Gastroesophageal sphincter (tissue), 4 donors: ENCODE results near the gene PIM1. TPM values are rescaled to one million over a fixed set of nuclear protein-coding genes. Genes with fewer than 3 reads are reported as not detected.
A peak's percentile ranks its signal among the peaks of the same experiment; 100 is the strongest.

Experiments used
- ATAC-seq: fragments of 150-250 bp; one replicate; pipeline ENCODE4 v1.9.1; 2016; ENCODE audit warnings: mild to moderate bottlenecking, moderate library complexity
- H3K27ac ChIP-seq, 4 donors: fragments of 200-600 bp; sonication (generic) in 3 of 4; 1 replicate in 3 of 4; 2 replicates in 1 of 4; pipeline ENCODE4 v1.5.1; 2016 to 2019
- H3K27me3 ChIP-seq: fragments of 200-600 bp; sonication (generic); one replicate; pipeline ENCODE4 v1.5.1; 2019
- H3K36me3 ChIP-seq, 2 donors: fragments of 200-600 bp; sonication (generic); one replicate each; pipeline ENCODE4 v1.5.1; 2019; ENCODE audit warnings: control low read depth in 1 of 2
- H3K4me1 ChIP-seq, 3 donors: fragments of 200-600 bp; sonication (generic); 1 replicate in 2 of 3; 2 replicates in 1 of 3; pipeline ENCODE4 v1.5.1; 2016 to 2019; ENCODE audit warnings: control low read depth in 2 of 3
- H3K4me3 ChIP-seq, 2 donors: fragments of 200-600 bp; sonication (generic); one replicate each; pipeline ENCODE4 v1.5.1; 2019; ENCODE audit warnings: mild to moderate bottlenecking in 1 of 2, moderate library complexity in 1 of 2
- H3K9me3 ChIP-seq, 3 donors: fragments of 200-600 bp; sonication (generic); one replicate each; pipeline ENCODE4 v1.5.1; 2017 to 2019; ENCODE audit warnings: control low read depth in 2 of 3
- CTCF ChIP-seq, 4 experiments: fragments of 200-600 bp in 2 of 4; fragments of 450-650 bp in 2 of 4; sonication (generic) in 1 of 4; IDR thresholded peaks; one replicate each; pipeline ENCODE4 v1.5.1; 2017 to 2019; ENCODE audit warnings: antibody characterized with exemption in 4 of 4, mild to moderate bottlenecking in 2 of 4, moderate library complexity in 2 of 4
- EP300 ChIP-seq: sonication (generic); formaldehyde crosslinking; IDR thresholded peaks from one replicate; pipeline ENCODE4 v1.6.1; 2017; ENCODE audit warnings: antibody characterized with exemption, mild to moderate bottlenecking
- POLR2A ChIP-seq, 2 donors: fragments of 450-650 bp; IDR thresholded peaks; one replicate each; pipeline ENCODE4 v1.6.1; 2017; ENCODE audit warnings: antibody characterized with exemption in 2 of 2, mild to moderate bottlenecking in 2 of 2, moderate library complexity in 1 of 2
- POLR2AphosphoS5 ChIP-seq: sonication (generic); formaldehyde crosslinking; IDR thresholded peaks from one replicate; pipeline ENCODE4 v1.6.1; 2017; ENCODE audit warnings: antibody characterized with exemption
- WGBS, 2 donors: methylation state at CpG; one replicate each; pipeline ENCODE4 v1.1.5; 2018; ENCODE audit warnings: low coverage in 1 of 2; 5-methylcytosine and 5-hydroxymethylcytosine counted together
- total RNA-seq, 4 donors: library from RNA; depleted of rRNA; stranded (reverse); fragments of >200 nt; gene quantifications; one replicate each; pipeline ENCODE4 v1.1.0, GENCODE V29; 2016

Gene PIM1
- total RNA-seq, 4 donors from 2014 or later, result 19.0 to 63.8 (median 21.8) TPM

- peaks cover 0 to 48% (median 6%) of the 10 kb centered on the region in 3 donors for H3K4me1 ChIP-seq
- no peak for TF ChIP-seq EP300
- peak overlapping the region in 1 of 2 donors; percentile 63 for H3K4me3 ChIP-seq
- H3K9me3 ChIP-seq, result no peaks in the 10 kb centered on the region
- no peaks in the 10 kb centered on the region for H3K27me3 ChIP-seq
- WGBS, 2 donors, result 44 to 52% methylated on average over 5 of the region's 10 CpGs
- H3K36me3 ChIP-seq, result peaks cover 0 to 35% of the 10 kb centered on the region in 2 donors
- ATAC-seq, result no peak
- peak overlapping the region in 3 of 4 donors; percentile 53 to 97 (median 94) for H3K27ac ChIP-seq
Observed at GRCh38 chr6:37174515-37175331, 4.8 kb downstream of the PIM1 start.

- no peak for ATAC-seq
Observed at GRCh38 chr6:37175332-37176267, 5.6 kb downstream of the PIM1 start.

GRCh38 chr6:37176268-37177076, 6.5 kb downstream of the PIM1 start:
- no peak for ATAC-seq
- H3K4me1 ChIP-seq, result peaks cover 0 to 39% (median 6%) of the 10 kb centered on the region in 3 donors
- H3K27me3 ChIP-seq, result no peaks in the 10 kb centered on the region
- H3K4me3 ChIP-seq, result no peak overlapping the region
- no peak overlapping the region for H3K27ac ChIP-seq
- peaks cover 0 to 35% of the 10 kb centered on the region in 2 donors for H3K36me3 ChIP-seq
- no peaks in the 10 kb centered on the region for H3K9me3 ChIP-seq
- TF ChIP-seq POLR2A (IDR thresholded peaks at IDR 0.05), result no peak
- TF ChIP-seq EP300, result no peak
- TF ChIP-seq CTCF (IDR thresholded peaks at IDR 0.05), result no peak
- no peak for TF ChIP-seq POLR2AphosphoS5
- 92 to 95% methylated on average over 4 to 7 of the region's 15 CpGs for WGBS, 2 donors

More at GRCh38 chr6:37175332-37176267, 5.6 kb downstream of the PIM1 start:
- H3K4me3 ChIP-seq, result no peak overlapping the region
- no peaks in the 10 kb centered on the region for H3K9me3 ChIP-seq
- H3K4me1 ChIP-seq, result peaks cover 0 to 48% (median 6%) of the 10 kb centered on the region in 3 donors
- peak overlapping the region in 1 of 4 donors; percentile 94 for H3K27ac ChIP-seq
- H3K27me3 ChIP-seq, result no peaks in the 10 kb centered on the region
- TF ChIP-seq POLR2AphosphoS5 (peak; percentile 37), EP300 (no peak)
- H3K36me3 ChIP-seq, result peaks cover 0 to 35% of the 10 kb centered on the region in 2 donors
- WGBS, 2 donors, result 53 to 71% methylated on average over 14 to 15 of the region's 18 CpGs

- Histone ChIP-seq H3K4me3 (no peak overlapping the region), H3K9me3 (no peaks in the 10 kb centered on the region), H3K4me1 (peaks cover 0 to 33% (median 6%) of the 10 kb centered on the region in 3 donors), H3K36me3 (peaks cover 0 to 35% of the 10 kb centered on the region in 2 donors), H3K27me3 (no peaks in the 10 kb centered on the region), H3K27ac (no peak overlapping the region)
- ATAC-seq, result no peak
- 48 to 70% methylated on average over 9 to 10 of the region's 10 CpGs for WGBS, 2 donors
- TF ChIP-seq POLR2AphosphoS5 (peak; percentile 5), POLR2A (IDR thresholded peaks at IDR 0.05) (no peak), CTCF (IDR thresholded peaks at IDR 0.05) (peak in 1 of 4 experiments; percentile 15), EP300 (no peak)
Observed at GRCh38 chr6:37177077-37177934, 7.4 kb downstream of the PIM1 start.

- H3K9me3 ChIP-seq, result no peaks in the 10 kb centered on the region
- TF ChIP-seq POLR2A (IDR thresholded peaks at IDR 0.05) (no peak), CTCF (IDR thresholded peaks at IDR 0.05) (no peak), EP300 (no peak), POLR2AphosphoS5 (no peak)
- ATAC-seq, result no peak
- H3K4me1 ChIP-seq, result peaks cover 0 to 26% (median 0%) of the 10 kb centered on the region in 3 donors
- WGBS, 2 donors, result 87 to 98% methylated on average over 7 to 8 of the region's 8 CpGs
- H3K27ac ChIP-seq, result no peak overlapping the region
- H3K36me3 ChIP-seq, result peaks cover 0 to 29% of the 10 kb centered on the region in 2 donors
- H3K4me3 ChIP-seq, result no peak overlapping the region
- no peaks in the 10 kb centered on the region for H3K27me3 ChIP-seq
Observed at GRCh38 chr6:37177935-37178517, 8.1 kb downstream of the PIM1 start.
